ENCODE measurements around the gene TXNDC12. TPM values are rescaled to one million over a fixed set of nuclear protein-coding genes. Genes with fewer than 3 reads are reported as not detected.

The TXNDC12 gene
- total and polyA plus RNA-seq, 2 donors (not counting 1 experiment from before 2014, with no cell fraction given) = 12.6 to 38.9 TPM

DNA sequence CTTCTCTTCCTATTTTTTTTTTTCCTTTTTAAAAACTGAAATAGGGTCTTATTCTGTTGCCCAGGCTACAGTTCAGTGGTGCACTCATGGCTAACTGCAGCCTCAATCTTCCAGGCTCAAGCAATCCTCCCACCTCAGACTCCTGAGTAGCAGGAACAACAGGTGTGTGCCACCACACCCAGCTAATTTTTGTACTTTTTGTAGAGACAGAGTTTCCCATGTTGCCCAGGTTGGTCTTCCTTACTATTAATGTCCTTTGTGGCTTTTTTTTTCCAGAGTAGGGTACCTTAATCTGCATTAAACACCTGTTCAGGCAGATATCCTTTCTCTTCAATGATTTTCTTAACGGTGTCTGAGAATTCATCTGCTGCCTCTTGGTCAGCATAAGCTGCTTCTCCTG lies 17.1 kb downstream of the TXNDC12 start:
- no peak overlapping the region for H3K4me2 ChIP-seq (replicated peaks; ENCODE audit: low read depth, low read length, poor library complexity, severe bottlenecking)
- Mint-ChIP-seq H3K4me3 (no peak overlapping the region), H3K9me3 (ENCODE audit: insufficient read depth) (no peaks in the 10 kb centered on the region), H3K27ac (no peak overlapping the region), H3K27me3 (no peaks in the 10 kb centered on the region), H3K4me1 (peaks cover 11% of the 10 kb centered on the region)
- no peak overlapping the region for H3K4me3 ChIP-seq (ENCODE audit: control extremely low read depth in 1 of 5, extremely low read depth in 1 of 5, insufficient read depth in 1 of 5, low read depth in 2 of 5, low read length in 4 of 5)
- H3K36me3 ChIP-seq (replicated peaks in 1 of 2; ENCODE audit: control extremely low read depth in 1 of 2, control insufficient read depth in 1 of 2, extremely low read depth in 1 of 2, insufficient read depth in 2 of 2, low read length in 1 of 2) = peaks cover 5 to 17% of the 10 kb centered on the region in 2 experiments
- H3K9ac ChIP-seq (ENCODE audit: low read length) = no peak overlapping the region
- H3K27ac ChIP-seq (ENCODE audit: low read length in 2 of 2) = no peak overlapping the region
- H4K20me1 ChIP-seq (ENCODE audit: control insufficient read depth, insufficient read depth, low read length, poor library complexity, severe bottlenecking) = peaks cover 2% of the 10 kb centered on the region
- no peak for DNase-seq
- intact Hi-C loops (cut with micrococcal nuclease) = no loop called here
- no peaks in the 10 kb centered on the region for H3K27me3 ChIP-seq (replicated peaks in 1 of 4; ENCODE audit: control extremely low read depth in 1 of 4, control insufficient read depth in 3 of 4, insufficient read depth in 4 of 4, low read length in 3 of 4)
- POLR2A ChIA-PET = no interaction called here
- WGBS (ENCODE audit: insufficient coverage) = 83% methylated on average over 1 of the region's 1 CpG
- H3K4me1 ChIP-seq (ENCODE audit: control insufficient read depth in 2 of 2, insufficient read depth in 2 of 2, low read length in 2 of 2) = peaks cover 0 to 7% of the 10 kb centered on the region in 2 donors
- H2AFZ ChIP-seq (ENCODE audit: insufficient read depth, low read depth, low read length, poor library complexity, severe bottlenecking) = no peak overlapping the region
- ATAC-seq (ENCODE audit: low read depth) = no peak
- no peaks in the 10 kb centered on the region for H3K9me3 ChIP-seq (ENCODE audit: control extremely low read depth in 1 of 3, control insufficient read depth in 2 of 3, insufficient read depth in 1 of 3, low read length in 2 of 3)
- CTCF ChIA-PET = interaction anchor here (0.6 kb wide), 1 partner anchor 257 kb away, joined by 3 read pairs; no protein-coding TSS in a partner anchor
- TF ChIP-seq, protein P1, sequence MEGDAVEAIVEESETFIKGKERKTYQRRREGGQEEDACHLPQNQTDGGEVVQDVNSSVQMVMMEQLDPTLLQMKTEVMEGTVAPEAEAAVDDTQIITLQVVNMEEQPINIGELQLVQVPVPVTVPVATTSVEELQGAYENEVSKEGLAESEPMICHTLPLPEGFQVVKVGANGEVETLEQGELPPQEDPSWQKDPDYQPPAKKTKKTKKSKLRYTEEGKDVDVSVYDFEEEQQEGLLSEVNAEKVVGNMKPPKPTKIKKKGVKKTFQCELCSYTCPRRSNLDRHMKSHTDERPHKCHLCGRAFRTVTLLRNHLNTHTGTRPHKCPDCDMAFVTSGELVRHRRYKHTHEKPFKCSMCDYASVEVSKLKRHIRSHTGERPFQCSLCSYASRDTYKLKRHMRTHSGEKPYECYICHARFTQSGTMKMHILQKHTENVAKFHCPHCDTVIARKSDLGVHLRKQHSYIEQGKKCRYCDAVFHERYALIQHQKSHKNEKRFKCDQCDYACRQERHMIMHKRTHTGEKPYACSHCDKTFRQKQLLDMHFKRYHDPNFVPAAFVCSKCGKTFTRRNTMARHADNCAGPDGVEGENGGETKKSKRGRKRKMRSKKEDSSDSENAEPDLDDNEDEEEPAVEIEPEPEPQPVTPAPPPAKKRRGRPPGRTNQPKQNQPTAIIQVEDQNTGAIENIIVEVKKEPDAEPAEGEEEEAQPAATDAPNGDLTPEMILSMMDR (IDR thresholded peaks at IDR 0.05) = no peak
- TF ChIP-seq EZH2 (IDR thresholded peaks at IDR 0.05; ENCODE audit: borderline replicate concordance, insufficient read depth, low read depth, low read length, poor library complexity, severe bottlenecking) = no peak
- H3K79me2 ChIP-seq (ENCODE audit: control insufficient read depth, insufficient read depth, low read length) = peaks cover 6% of the 10 kb centered on the region

DNA sequence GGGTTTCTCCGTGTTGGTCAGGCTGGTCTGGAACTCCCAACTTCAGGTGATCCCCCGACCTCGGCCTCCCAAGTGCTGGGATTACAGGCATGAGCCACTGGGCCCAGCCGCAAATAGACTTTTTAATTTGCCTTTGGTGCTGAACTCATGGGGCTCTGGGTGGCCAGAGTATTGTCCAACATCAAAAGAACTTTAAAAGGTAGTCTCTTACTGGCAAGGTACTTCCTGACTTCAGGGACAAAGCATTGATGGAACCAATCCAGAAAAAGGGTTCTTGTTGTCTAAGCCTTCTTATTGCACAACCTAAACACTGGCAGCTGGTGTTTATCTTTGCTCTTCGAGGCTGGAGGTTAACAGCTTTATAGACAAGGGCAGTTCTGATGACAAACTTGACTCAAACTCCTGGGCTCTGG lies 17.6 kb downstream of the TXNDC12 start:
- H3K4me2 ChIP-seq (replicated peaks; ENCODE audit: low read depth, low read length, poor library complexity, severe bottlenecking) = no peak overlapping the region
- no peak overlapping the region for H3K4me3 ChIP-seq (ENCODE audit: control extremely low read depth in 1 of 5, extremely low read depth in 1 of 5, insufficient read depth in 1 of 5, low read depth in 2 of 5, low read length in 4 of 5)
- Mint-ChIP-seq H3K27me3 (no peaks in the 10 kb centered on the region), H3K9me3 (ENCODE audit: insufficient read depth) (no peaks in the 10 kb centered on the region), H3K27ac (no peak overlapping the region), H3K4me3 (no peak overlapping the region), H3K4me1 (peaks cover 15% of the 10 kb centered on the region)
- peaks cover 11% of the 10 kb centered on the region for H3K79me2 ChIP-seq (ENCODE audit: control insufficient read depth, insufficient read depth, low read length)
- peaks cover 5 to 17% of the 10 kb centered on the region in 2 experiments for H3K36me3 ChIP-seq (replicated peaks in 1 of 2; ENCODE audit: control extremely low read depth in 1 of 2, control insufficient read depth in 1 of 2, extremely low read depth in 1 of 2, insufficient read depth in 2 of 2, low read length in 1 of 2)
- TF ChIP-seq, protein P1 (IDR thresholded peaks at IDR 0.05) = no peak
- no peak for TF ChIP-seq EZH2 (IDR thresholded peaks at IDR 0.05; ENCODE audit: borderline replicate concordance, insufficient read depth, low read depth, low read length, poor library complexity, severe bottlenecking)
- H2AFZ ChIP-seq (ENCODE audit: insufficient read depth, low read depth, low read length, poor library complexity, severe bottlenecking) = no peak overlapping the region
- H4K20me1 ChIP-seq (ENCODE audit: control insufficient read depth, insufficient read depth, low read length, poor library complexity, severe bottlenecking) = peaks cover 7% of the 10 kb centered on the region
- CTCF ChIA-PET = interaction anchor here (0.6 to 1.0 kb wide), 2 partner anchors 16 to 143 kb away, joined by 3 read pairs; no protein-coding TSS in a partner anchor
- DNase-seq = no peak
- H3K27me3 ChIP-seq (replicated peaks in 1 of 4; ENCODE audit: control extremely low read depth in 1 of 4, control insufficient read depth in 3 of 4, insufficient read depth in 4 of 4, low read length in 3 of 4) = no peaks in the 10 kb centered on the region
- WGBS (ENCODE audit: insufficient coverage) = 96% methylated on average over 4 of the region's 5 CpGs
- intact Hi-C loops (cut with micrococcal nuclease) = no loop called here
- H3K27ac ChIP-seq (ENCODE audit: low read length in 2 of 2) = no peak overlapping the region
- no peaks in the 10 kb centered on the region for H3K9me3 ChIP-seq (ENCODE audit: control extremely low read depth in 1 of 3, control insufficient read depth in 2 of 3, insufficient read depth in 1 of 3, low read length in 2 of 3)
- ATAC-seq (ENCODE audit: low read depth) = no peak
- no peak overlapping the region for H3K9ac ChIP-seq (ENCODE audit: low read length)
- peaks cover 4 to 12% of the 10 kb centered on the region in 2 donors for H3K4me1 ChIP-seq (ENCODE audit: control insufficient read depth in 2 of 2, insufficient read depth in 2 of 2, low read length in 2 of 2)
- POLR2A ChIA-PET = no interaction called here

All from B cell (primary cell).